Activated naive CD4-positive, alpha-beta T cell treated with Interleukin-2 at 50 U/mL for 16 hours (primary cell): ENCODE results near the gene TNS3.

Experiments used
- DNase-seq: peaks from one replicate; pipeline ENCODE4 v3.0.0-alpha.2; 2020

TNS3 gene

GRCh38 chr7:47314728-47315607 is 266.9 kb downstream of the TNS3 start:
- DNase-seq, result no peak

GRCh38 chr7:47314248-47314647 is 267.7 kb downstream of the TNS3 start:
- no peak for DNase-seq

- DNase-seq, result no peak
Measured at GRCh38 chr7:47313564-47313963, 268.3 kb downstream of the TNS3 start.

- DNase-seq, result no peak
Measured at GRCh38 chr7:47311891-47312290, 270.0 kb downstream of the TNS3 start.

GRCh38 chr7:47310020-47310419 is 271.9 kb downstream of the TNS3 start:
- DNase-seq, result no peak

GRCh38 chr7:47308808-47309207 is 273.1 kb downstream of the TNS3 start:
- no peak for DNase-seq

GRCh38 chr7:47307311-47307710 is 274.6 kb downstream of the TNS3 start:
- no peak for DNase-seq

- no peak for DNase-seq
Measured at GRCh38 chr7:47304727-47305719, 276.9 kb downstream of the TNS3 start.

GRCh38 chr7:47303695-47304453 is 278.0 kb downstream of the TNS3 start:
- no peak for DNase-seq

- DNase-seq, result no peak
Measured at GRCh38 chr7:47303014-47303694, 278.8 kb downstream of the TNS3 start.

- no peak for DNase-seq
Measured at GRCh38 chr7:47302560-47302959, 279.4 kb downstream of the TNS3 start.

GRCh38 chr7:47301657-47302295 is 280.1 kb downstream of the TNS3 start:
- no peak for DNase-seq

- no peak for DNase-seq
Measured at GRCh38 chr7:47301105-47301477, 280.8 kb downstream of the TNS3 start.

- DNase-seq, result no peak
Measured at GRCh38 chr7:47300472-47301104, 281.3 kb downstream of the TNS3 start.

- no peak for DNase-seq
Measured at GRCh38 chr7:47299496-47299895, 282.4 kb downstream of the TNS3 start.

- DNase-seq, result no peak
Measured at GRCh38 chr7:47298636-47299035, 283.3 kb downstream of the TNS3 start.

- no peak for DNase-seq
Measured at GRCh38 chr7:47297120-47297519, 284.8 kb downstream of the TNS3 start.

GRCh38 chr7:47295606-47296005 is 286.3 kb downstream of the TNS3 start:
- no peak for DNase-seq

GRCh38 chr7:47294556-47295222 is 287.2 kb downstream of the TNS3 start:
- no peak for DNase-seq

- no peak for DNase-seq
Measured at GRCh38 chr7:47293884-47294555, 287.9 kb downstream of the TNS3 start.
